Muscle of arm (tissue), 12 donors: ENCODE measurements around the gene NXPH4. TPM values are rescaled to one million over a fixed set of nuclear protein-coding genes. Genes with fewer than 3 reads are reported as not detected.

Experiments used
- DNase-seq: peaks from one replicate; pipeline ENCODE4 v3.0.0-alpha.2; 2013
- polyA plus RNA-seq, 12 donors: library from polyadenylated mRNA; unstranded; fragments of 120-200 nt; gene quantifications; one replicate each; pipeline ENCODE4 v1.2.1, GENCODE V29; 2013; ENCODE audit not compliant: insufficient read length in 12 of 12

NXPH4 gene
- polyA plus RNA-seq, 12 donors: 1.7 to 18.1 (median 2.4) TPM; not detected in 2

GRCh38 chr12:57218030-57218853 lies 1.6 kb downstream of the NXPH4 start:
- DNase-seq: no peak

GRCh38 chr12:57219205-57219992 lies 2.8 kb downstream of the NXPH4 start:
- no peak for DNase-seq

GRCh38 chr12:57219993-57220754 lies 3.6 kb downstream of the NXPH4 start:
- DNase-seq: no peak

GRCh38 chr12:57220770-57221168 lies 4.2 kb downstream of the NXPH4 start:
- DNase-seq: no peak

GRCh38 chr12:57221169-57221917 lies 4.7 kb downstream of the NXPH4 start:
- no peak for DNase-seq

GRCh38 chr12:57222286-57223190 lies 5.9 kb downstream of the NXPH4 start:
- no peak for DNase-seq

- no peak for DNase-seq
Observed at GRCh38 chr12:57223191-57224165, 6.9 kb downstream of the NXPH4 start.

GRCh38 chr12:57224278-57224972 lies 7.8 kb downstream of the NXPH4 start:
- no peak for DNase-seq

GRCh38 chr12:57224973-57225679 lies 8.5 kb downstream of the NXPH4 start:
- no peak for DNase-seq

GRCh38 chr12:57225680-57226210 lies 9.2 kb downstream of the NXPH4 start:
- no peak for DNase-seq

- DNase-seq: no peak
Observed at GRCh38 chr12:57226588-57227314, 10.2 kb downstream of the NXPH4 start.

GRCh38 chr12:57227315-57228115 lies 10.9 kb downstream of the NXPH4 start:
- DNase-seq: no peak

- DNase-seq: no peak
Observed at GRCh38 chr12:57229046-57229633, 12.5 kb downstream of the NXPH4 start.

GRCh38 chr12:57229634-57230380 lies 13.2 kb downstream of the NXPH4 start, which contains the start of gene SHMT2:
Gene SHMT2 (plus strand): TSS chr12:57229711. CDS start chr12:57229779, 68 bp downstream.
- DNase-seq: peak; percentile 97
